HG03139 (cell line): ENCODE data around the gene ENGASE.

Experiments
- ATAC-seq: cut with Tn5 transposase; IDR thresholded peaks from one replicate; pipeline ENCODE4 v1.9.1; 2021; ENCODE audit not compliant: unreplicated experiment

Gene ENGASE

DNA sequence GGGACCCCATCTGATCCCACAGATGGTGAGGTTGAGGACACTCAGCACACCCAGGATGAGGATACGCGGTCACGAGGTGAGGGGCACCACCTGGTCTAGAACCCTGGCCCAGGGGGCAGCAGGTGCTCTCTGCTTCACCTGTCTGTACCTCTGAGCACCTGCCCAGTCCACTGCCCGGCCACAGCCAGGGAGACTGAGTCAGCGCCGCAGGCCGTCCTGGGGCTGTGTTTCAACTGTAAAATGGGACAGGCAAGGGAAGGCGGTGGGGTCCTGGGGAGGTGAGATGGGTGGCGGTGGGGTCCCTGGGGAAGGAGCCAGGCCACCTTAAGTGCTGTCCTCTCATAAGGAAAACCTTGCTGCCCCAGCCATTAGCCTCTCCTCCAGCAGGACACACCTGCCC, 60.4 kb downstream of the ENGASE start:
- no peak for ATAC-seq

DNA sequence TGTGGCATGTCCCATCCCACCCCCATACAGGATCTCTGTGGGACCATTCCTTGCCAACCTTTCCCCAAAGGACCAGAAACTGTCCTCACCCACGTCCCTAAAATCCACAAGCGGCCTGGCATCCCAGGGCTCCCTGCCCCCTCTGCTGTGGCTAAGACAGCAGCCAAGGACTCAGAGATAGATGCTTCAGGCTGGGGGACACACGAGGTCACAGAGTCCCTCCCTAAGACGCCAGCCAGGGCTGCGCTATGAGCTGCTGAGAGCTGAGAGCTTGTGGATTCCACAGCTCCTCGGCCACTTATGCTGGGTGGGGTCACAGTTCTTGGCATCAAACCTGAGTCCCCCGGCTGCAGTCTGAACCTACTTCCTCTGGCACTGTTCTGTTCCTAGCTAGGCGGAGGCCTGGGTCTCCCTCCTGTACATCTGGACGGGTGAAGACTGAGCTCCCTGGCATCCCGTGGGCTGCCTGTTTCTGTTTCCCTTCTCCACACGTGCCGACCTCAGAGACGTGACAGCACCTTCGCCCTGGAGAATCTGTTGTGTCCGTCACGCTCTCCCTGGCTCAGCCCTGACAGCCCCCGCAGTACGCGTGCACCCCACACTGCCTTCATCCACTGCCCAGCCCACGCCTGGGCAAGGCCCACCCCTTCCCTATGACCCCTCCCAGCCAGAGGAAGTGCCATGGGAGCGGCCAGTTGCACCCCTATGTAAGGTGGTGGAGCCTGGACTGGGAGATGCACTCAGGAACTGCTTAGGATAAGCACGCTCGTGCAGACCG, 61.2 kb downstream of the ENGASE start:
- no peak for ATAC-seq
